GM12801 (cell line): ENCODE measurements around the gene TBPL2.

ENCODE experiments used
- CTCF ChIP-seq: IDR thresholded peaks from one replicate; pipeline ENCODE4 v1.5.1; 2011; ENCODE audit warnings: control low read depth; ENCODE audit not compliant: insufficient read length; ENCODE audit errors: extremely low read depth

The TBPL2 gene

GRCh38 chr14:55450539-55450938, 10.1 kb upstream of the TBPL2 start:
- TF ChIP-seq CTCF: no peak

- TF ChIP-seq CTCF: no peak
These were observed 9.7 kb upstream of the TBPL2 start for GRCh38 chr14:55450124-55450523.

GRCh38 chr14:55449116-55449515, 8.7 kb upstream of the TBPL2 start:
- no peak for TF ChIP-seq CTCF

GRCh38 chr14:55448141-55448614, 7.8 kb upstream of the TBPL2 start:
- TF ChIP-seq CTCF: no peak

- no peak for TF ChIP-seq CTCF
These were observed 6.4 kb upstream of the TBPL2 start for GRCh38 chr14:55446833-55447232.

GRCh38 chr14:55446127-55446736, 5.8 kb upstream of the TBPL2 start:
- TF ChIP-seq CTCF: no peak

GRCh38 chr14:55441286-55441685, 870 bp upstream of the TBPL2 start:
- TF ChIP-seq CTCF: no peak

GRCh38 chr14:55438066-55438683, 2.2 kb downstream of the TBPL2 start:
- TF ChIP-seq CTCF: no peak
